HL-60 (cell line): ENCODE data around the gene YWHAE.

Experiments used
- DNase-seq, 2 experiments: peaks; one replicate each; pipeline ENCODE4 v3.0.0-alpha.2; 2010 to 2020; ENCODE audit warnings: low read depth in 1 of 2, low spot score in 1 of 2
- H3K27ac ChIP-seq: fragments of 250-450 bp; sonication (Bioruptor Pico); replicated peaks from 2 replicates; pipeline ENCODE4 v1.5.1; 2020; ENCODE audit warnings: mild to moderate bottlenecking, moderate library complexity
- H3K27me3 ChIP-seq: fragments of 250-450 bp; sonication (Bioruptor Pico); 2 replicates; pipeline ENCODE4 v1.5.1; 2021; ENCODE audit warnings: mild to moderate bottlenecking, moderate library complexity; ENCODE audit not compliant: insufficient read depth, poor library complexity, severe bottlenecking
- H3K4me3 ChIP-seq: replicated peaks from 2 replicates; pipeline ENCODE4 v1.5.1; 2011; ENCODE audit warnings: mild to moderate bottlenecking, control low read depth, low read length; ENCODE audit not compliant: insufficient read depth
- CTCF ChIP-seq: IDR thresholded peaks from one replicate; pipeline ENCODE4 v1.5.1; 2011; ENCODE audit warnings: low read length, control low read depth, inconsistent platforms; ENCODE audit not compliant: insufficient read depth
- GABPA ChIP-seq: IDR thresholded peaks from 2 replicates; pipeline ENCODE4 v1.6.1; 2012; ENCODE audit warnings: low read depth
- POLR2AphosphoS5 ChIP-seq: IDR thresholded peaks from 2 replicates; pipeline ENCODE4 v1.6.1; 2012; ENCODE audit warnings: low read depth
- REST ChIP-seq: IDR thresholded peaks from 2 replicates; pipeline ENCODE4 v1.6.1; 2012; ENCODE audit warnings: low read depth; ENCODE audit not compliant: insufficient replicate concordance
- SPI1 ChIP-seq: IDR thresholded peaks from 2 replicates; pipeline ENCODE4 v1.6.1; 2012; ENCODE audit warnings: low read depth, mild to moderate bottlenecking, borderline replicate concordance

The YWHAE gene

GRCh38 chr17:1315891-1316403, 84.1 kb downstream of the YWHAE start:
- H3K27me3 ChIP-seq: no peaks in the 10 kb centered on the region
- no peak for TF ChIP-seq SPI1
- TF ChIP-seq CTCF: no peak
- TF ChIP-seq GABPA: no peak
- no peak for TF ChIP-seq POLR2AphosphoS5
- no peak overlapping the region for H3K27ac ChIP-seq
- no peak overlapping the region for H3K4me3 ChIP-seq
- DNase-seq: no peak

- Histone ChIP-seq H3K27ac (no peak overlapping the region), H3K27me3 (no peaks in the 10 kb centered on the region), H3K4me3 (no peak overlapping the region)
- no peak for TF ChIP-seq CTCF
- no peak for TF ChIP-seq GABPA
- no peak for TF ChIP-seq POLR2AphosphoS5
- TF ChIP-seq SPI1: no peak
- TF ChIP-seq REST: no peak
- DNase-seq: no peak
Measured at GRCh38 chr17:1315409-1315808, 84.6 kb downstream of the YWHAE start.

GRCh38 chr17:1313270-1314005, 86.6 kb downstream of the YWHAE start:
- TF ChIP-seq REST (no peak), SPI1 (no peak), CTCF (no peak), POLR2AphosphoS5 (no peak)
- Histone ChIP-seq H3K27ac (no peak overlapping the region), H3K4me3 (no peak overlapping the region), H3K27me3 (no peaks in the 10 kb centered on the region)
- no peak for DNase-seq
